HepG2 (cell line): Measurements from ENCODE around the gene GNAS-AS1. TPM values are rescaled to one million over a fixed set of nuclear protein-coding genes. Genes with fewer than 3 reads are reported as not detected.

Experiments
- AFF4 ChIP-seq: sonication (generic); formaldehyde crosslinking; IDR thresholded peaks from 2 replicates; pipeline ENCODE4 v1.4.0; 2020; ENCODE audit warnings: missing genetic modification reagents
- ATF7 ChIP-seq, 2 experiments: fragments of 450-650 bp in 1 of 2; sonication (generic) in 1 of 2; formaldehyde crosslinking in 1 of 2; IDR thresholded peaks; 2 replicates each; pipeline versions ENCODE4 v1.4.0 to v1.6.1; 2016 to 2020; ENCODE audit warnings: antibody characterized with exemption in 1 of 2, mild to moderate bottlenecking in 1 of 2, missing genetic modification reagents in 1 of 2
- CHD4 ChIP-seq: fragments of 200-600 bp; sonication (generic); IDR thresholded peaks from 2 replicates; pipeline ENCODE4 v1.7.0; 2017; ENCODE audit warnings: mild to moderate bottlenecking, low read length, borderline replicate concordance
- CREB1 ChIP-seq, 2 experiments: fragments of 450-650 bp in 1 of 2; IDR thresholded peaks; 2 replicates each; pipeline ENCODE4 v1.6.1; 2016 to 2017; ENCODE audit warnings: control low read depth in 1 of 2, mild to moderate bottlenecking in 1 of 2, missing compliant biosample characterization in 1 of 2, missing genetic modification characterization in 1 of 2
- HOXA5 ChIP-seq: sonication (generic); formaldehyde crosslinking; IDR thresholded peaks from 2 replicates; pipeline ENCODE4 v1.4.0; 2020; ENCODE audit warnings: missing genetic modification reagents
- SPEN ChIP-seq: sonication (generic); formaldehyde crosslinking; IDR thresholded peaks from 2 replicates; pipeline ENCODE4 v1.5.1; 2020; ENCODE audit warnings: low read depth, mild to moderate bottlenecking, missing genetic modification reagents
- TBX2 ChIP-seq: sonication (generic); formaldehyde crosslinking; IDR thresholded peaks from 2 replicates; pipeline ENCODE4 v1.5.0; 2020; ENCODE audit warnings: missing genetic modification reagents, mild to moderate bottlenecking, borderline replicate concordance
- ZBTB20 ChIP-seq: sonication (generic); formaldehyde crosslinking; IDR thresholded peaks from 2 replicates; pipeline ENCODE4 v1.8.1; 2023; ENCODE audit warnings: missing genetic modification reagents, low read depth, mild to moderate bottlenecking, borderline replicate concordance
- ZC3H13 ChIP-seq: sonication (generic); formaldehyde crosslinking; IDR thresholded peaks from 2 replicates; pipeline ENCODE4 v1.8.1; 2023; ENCODE audit warnings: mild to moderate bottlenecking, missing genetic modification reagents, moderate library complexity
- ZKSCAN1 ChIP-seq: fragments of 150-350 bp; IDR thresholded peaks from 2 replicates; pipeline ENCODE4 v1.6.1; 2014; ENCODE audit warnings: low read length
- ZNF263 ChIP-seq: sonication (generic); formaldehyde crosslinking; IDR thresholded peaks from 2 replicates; pipeline ENCODE4 v1.4.0; 2020; ENCODE audit warnings: missing genetic modification reagents
- ZNF275 ChIP-seq: sonication (generic); formaldehyde crosslinking; IDR thresholded peaks from 2 replicates; pipeline ENCODE4 v1.8.0; 2022; ENCODE audit warnings: missing genetic modification reagents, mild to moderate bottlenecking, inconsistent platforms, borderline replicate concordance
- ZNF776 ChIP-seq: sonication (generic); formaldehyde crosslinking; IDR thresholded peaks from 2 replicates; pipeline ENCODE4 v1.4.0; 2020; ENCODE audit warnings: mild to moderate bottlenecking, missing genetic modification reagents
- polyA plus RNA-seq, 8 experiments: library from polyadenylated mRNA; depleted of rRNA in 3 of 8; stranded (reverse) in 7 of 8; unstranded in 1 of 8; fragments of >200 nt; fragmentation: Illumina TruSeq in 4 of 8; extraction: Trizol in 4 of 8; gene quantifications; 2 replicates each; pipeline versions ENCODE4 v1.2.1 to v1.2.3, GENCODE V29; 2011 to 2016; ENCODE audit warnings: low read depth in 4 of 8, missing spikeins in 1 of 8, mixed read lengths in 1 of 8; ENCODE audit not compliant: insufficient read depth in 1 of 8
- total RNA-seq, 5 experiments: library from RNA; depleted of rRNA; stranded (reverse); fragments of >200 nt; fragmentation: Illumina TruSeq; extraction: Trizol; gene quantifications; 2 replicates each; pipeline ENCODE4 v1.2.3, GENCODE V29; 2016; ENCODE audit warnings: low read depth in 1 of 5
- TF ChIP-seq, protein P1 (sequence below): sonication (generic); formaldehyde crosslinking; IDR thresholded peaks from 2 replicates; pipeline ENCODE4 v1.4.0; 2020; ENCODE audit warnings: missing genetic modification reagents
- TF ChIP-seq, protein P2 (sequence below): sonication (generic); formaldehyde crosslinking; IDR thresholded peaks from 2 replicates; pipeline ENCODE4 v1.8.0; 2022; ENCODE audit warnings: mild to moderate bottlenecking, missing genetic modification reagents; ENCODE audit not compliant: insufficient replicate concordance
- TF ChIP-seq, protein P3 (sequence below): sonication (generic); formaldehyde crosslinking; conservative IDR thresholded peaks from 2 replicates; pipeline ENCODE4 v1.8.0; 2022; ENCODE audit warnings: low read depth, missing genetic modification reagents

GNAS-AS1 gene
- total and polyA plus RNA-seq, 2 of the 13 experiments (the other 11 are each of a cell fraction or from before 2014, with no cell fraction given), result not detected

DNA sequence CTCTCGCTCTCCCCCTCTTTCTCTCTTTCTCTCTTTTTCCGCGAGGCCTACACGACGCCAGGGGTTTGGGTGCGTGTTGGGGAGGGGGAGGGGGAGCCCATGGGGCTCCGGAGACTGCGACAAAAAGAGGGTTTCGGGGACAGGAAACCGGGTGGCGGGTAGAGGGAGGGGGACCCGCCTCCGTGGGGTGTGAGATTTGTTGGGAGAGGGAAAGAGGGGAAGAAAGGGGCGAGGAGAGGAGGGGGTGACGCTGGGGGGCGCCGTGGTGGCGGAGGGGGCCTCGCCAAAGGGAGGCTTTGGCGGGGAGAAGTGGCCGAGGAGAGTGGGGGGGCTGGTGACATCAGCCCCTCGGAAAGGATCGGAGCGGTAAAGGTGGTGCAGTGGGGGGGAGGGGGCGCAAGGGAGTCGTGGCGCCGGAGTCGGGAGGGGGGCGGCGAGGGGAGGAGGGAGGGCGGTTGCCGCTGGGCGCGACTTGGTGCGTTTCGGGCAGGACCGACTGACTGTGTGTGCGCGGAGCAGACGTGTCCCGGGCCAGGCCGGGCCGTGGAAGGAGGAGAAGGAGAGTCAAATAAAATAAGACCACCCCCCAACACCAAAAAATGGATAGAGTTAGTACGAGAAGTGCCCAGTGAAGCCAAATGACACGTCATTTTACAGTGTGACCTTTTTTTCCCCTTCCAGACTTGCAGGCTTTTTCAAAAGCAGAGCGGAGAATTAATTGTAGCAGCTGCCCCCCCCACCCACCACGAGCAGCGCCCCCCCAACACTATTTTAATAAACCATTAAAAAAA lies 41.6 kb upstream of the GNAS-AS1 start (continued):
- peak; percentile 55; the same call in 1 of the 2 replicates for TF ChIP-seq AFF4 (CRISPR knock-in tag)
- TF ChIP-seq HOXA5 (CRISPR knock-in tag), result peak; percentile 65; the same call in 1 of the 2 replicates
- TF ChIP-seq SPEN (CRISPR knock-in tag), result peak; percentile 52; the same call in 1 of the 2 replicates
- peak; percentile 63; the same call in 1 of the 2 replicates for TF ChIP-seq ZBTB20
- TF ChIP-seq ZNF263 (CRISPR knock-in tag), result 0 out of 2 replicates have a peak, but pooled peaks have one; percentile 41
- peak; percentile 87; the same call in 1 of the 2 replicates for TF ChIP-seq CHD4
- TF ChIP-seq TBX2 (CRISPR knock-in tag), result peak; percentile 23; the same call in 1 of the 2 replicates
- TF ChIP-seq, protein P1, sequence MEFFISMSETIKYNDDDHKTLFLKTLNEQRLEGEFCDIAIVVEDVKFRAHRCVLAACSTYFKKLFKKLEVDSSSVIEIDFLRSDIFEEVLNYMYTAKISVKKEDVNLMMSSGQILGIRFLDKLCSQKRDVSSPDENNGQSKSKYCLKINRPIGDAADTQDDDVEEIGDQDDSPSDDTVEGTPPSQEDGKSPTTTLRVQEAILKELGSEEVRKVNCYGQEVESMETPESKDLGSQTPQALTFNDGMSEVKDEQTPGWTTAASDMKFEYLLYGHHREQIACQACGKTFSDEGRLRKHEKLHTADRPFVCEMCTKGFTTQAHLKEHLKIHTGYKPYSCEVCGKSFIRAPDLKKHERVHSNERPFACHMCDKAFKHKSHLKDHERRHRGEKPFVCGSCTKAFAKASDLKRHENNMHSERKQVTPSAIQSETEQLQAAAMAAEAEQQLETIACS (CRISPR knock-in tag), result peak; percentile 36; the same call in 1 of the 2 replicates
- peak; percentile 63; the same call in 1 of the 2 replicates for TF ChIP-seq ZKSCAN1
- TF ChIP-seq, protein P2, sequence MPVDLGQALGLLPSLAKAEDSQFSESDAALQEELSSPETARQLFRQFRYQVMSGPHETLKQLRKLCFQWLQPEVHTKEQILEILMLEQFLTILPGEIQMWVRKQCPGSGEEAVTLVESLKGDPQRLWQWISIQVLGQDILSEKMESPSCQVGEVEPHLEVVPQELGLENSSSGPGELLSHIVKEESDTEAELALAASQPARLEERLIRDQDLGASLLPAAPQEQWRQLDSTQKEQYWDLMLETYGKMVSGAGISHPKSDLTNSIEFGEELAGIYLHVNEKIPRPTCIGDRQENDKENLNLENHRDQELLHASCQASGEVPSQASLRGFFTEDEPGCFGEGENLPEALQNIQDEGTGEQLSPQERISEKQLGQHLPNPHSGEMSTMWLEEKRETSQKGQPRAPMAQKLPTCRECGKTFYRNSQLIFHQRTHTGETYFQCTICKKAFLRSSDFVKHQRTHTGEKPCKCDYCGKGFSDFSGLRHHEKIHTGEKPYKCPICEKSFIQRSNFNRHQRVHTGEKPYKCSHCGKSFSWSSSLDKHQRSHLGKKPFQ, result peak; percentile 22
- TF ChIP-seq ZNF776, result 0 out of 2 replicates have a peak, but pooled peaks have one; percentile 47
- peak; percentile 65; the same call in 1 of the 2 replicates for TF ChIP-seq ZNF275 (CRISPR knock-in tag)
- TF ChIP-seq ZC3H13 (CRISPR knock-in tag), result 0 out of 2 replicates have a peak, but pooled peaks have one; percentile 17
- no peak for TF ChIP-seq ATF7 (IDR thresholded peaks at IDR 0.05)
- 0 out of 2 replicates have a peak, but pooled peaks have one; percentile 53 for TF ChIP-seq ATF7 (CRISPR knock-in tag; IDR thresholded peaks at IDR 0.05)
- TF ChIP-seq, protein P3, sequence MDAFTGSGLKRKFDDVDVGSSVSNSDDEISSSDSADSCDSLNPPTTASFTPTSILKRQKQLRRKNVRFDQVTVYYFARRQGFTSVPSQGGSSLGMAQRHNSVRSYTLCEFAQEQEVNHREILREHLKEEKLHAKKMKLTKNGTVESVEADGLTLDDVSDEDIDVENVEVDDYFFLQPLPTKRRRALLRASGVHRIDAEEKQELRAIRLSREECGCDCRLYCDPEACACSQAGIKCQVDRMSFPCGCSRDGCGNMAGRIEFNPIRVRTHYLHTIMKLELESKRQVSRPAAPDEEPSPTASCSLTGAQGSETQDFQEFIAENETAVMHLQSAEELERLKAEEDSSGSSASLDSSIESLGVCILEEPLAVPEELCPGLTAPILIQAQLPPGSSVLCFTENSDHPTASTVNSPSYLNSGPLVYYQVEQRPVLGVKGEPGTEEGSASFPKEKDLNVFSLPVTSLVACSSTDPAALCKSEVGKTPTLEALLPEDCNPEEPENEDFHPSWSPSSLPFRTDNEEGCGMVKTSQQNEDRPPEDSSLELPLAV (CRISPR knock-in tag), result no peak
- TF ChIP-seq CREB1 (IDR thresholded peaks at IDR 0.05), result peak; percentile 58; the same call in 1 of the 2 replicates
- no peak for TF ChIP-seq CREB1 (CRISPR knock-in tag; IDR thresholded peaks at IDR 0.05)
